ENCODE results near the gene NBAS.
A peak's percentile ranks its signal among the peaks of the same experiment; 100 is the strongest.

NBAS gene

GRCh38 chr2:15154297-15154696 lies 406.8 kb downstream of the NBAS start:
- peak; percentile 50 for DNase-seq (ENCODE audit: low read depth, low spot score)
- H3K4me3 ChIP-seq (ENCODE audit: low read depth, low read length), result no peak overlapping the region
- TF ChIP-seq CTCF (IDR thresholded peaks at IDR 0.05; ENCODE audit: low read depth, low read length), result no peak
- in situ Hi-C loops (cut with HindIII; ENCODE audit: low sequenced_read_pairs), result no loop called here

GRCh38 chr2:15152382-15152781 lies 408.8 kb downstream of the NBAS start:
- TF ChIP-seq CTCF (IDR thresholded peaks at IDR 0.05; ENCODE audit: low read depth, low read length), result no peak
- no peak overlapping the region for H3K4me3 ChIP-seq (ENCODE audit: low read depth, low read length)
- no peak for DNase-seq (ENCODE audit: low read depth, low spot score)
- in situ Hi-C loops (cut with HindIII; ENCODE audit: low sequenced_read_pairs), result no loop called here

GRCh38 chr2:15149063-15149462 lies 412.1 kb downstream of the NBAS start:
- H3K4me3 ChIP-seq (ENCODE audit: low read depth, low read length), result no peak overlapping the region
- in situ Hi-C loops (cut with HindIII; ENCODE audit: low sequenced_read_pairs), result no loop called here
- DNase-seq (ENCODE audit: low read depth, low spot score), result no peak
- TF ChIP-seq CTCF (IDR thresholded peaks at IDR 0.05; ENCODE audit: low read depth, low read length), result no peak

- no peak overlapping the region for H3K4me3 ChIP-seq (ENCODE audit: low read depth, low read length)
- DNase-seq (ENCODE audit: low read depth, low spot score), result no peak
- no peak for TF ChIP-seq CTCF (IDR thresholded peaks at IDR 0.05; ENCODE audit: low read depth, low read length)
- in situ Hi-C loops (cut with HindIII; ENCODE audit: low sequenced_read_pairs), result no loop called here
These were observed 413.5 kb downstream of the NBAS start for GRCh38 chr2:15147591-15147990.

GRCh38 chr2:15146960-15147359 lies 414.2 kb downstream of the NBAS start:
- in situ Hi-C loops (cut with HindIII; ENCODE audit: low sequenced_read_pairs), result no loop called here
- no peak for TF ChIP-seq CTCF (IDR thresholded peaks at IDR 0.05; ENCODE audit: low read depth, low read length)
- no peak overlapping the region for H3K4me3 ChIP-seq (ENCODE audit: low read depth, low read length)
- no peak for DNase-seq (ENCODE audit: low read depth, low spot score)

GRCh38 chr2:15145919-15146318 lies 415.2 kb downstream of the NBAS start:
- DNase-seq (ENCODE audit: low read depth, low spot score), result no peak
- in situ Hi-C loops (cut with HindIII; ENCODE audit: low sequenced_read_pairs), result no loop called here
- no peak overlapping the region for H3K4me3 ChIP-seq (ENCODE audit: low read depth, low read length)
- no peak for TF ChIP-seq CTCF (IDR thresholded peaks at IDR 0.05; ENCODE audit: low read depth, low read length)
